GM21381 (cell line): Measurements from ENCODE around the gene ZSWIM4.
"Not testable (repeated sequence)": the region's sequence is repeated elsewhere in the genome, so short reads cannot be mapped to it uniquely, and the experiment has no call there.

Source experiments
- ATAC-seq: cut with Tn5 transposase; IDR thresholded peaks from one replicate; pipeline ENCODE4 v1.9.1; 2021; ENCODE audit warnings: mild to moderate bottlenecking, moderate library complexity; ENCODE audit not compliant: unreplicated experiment

Gene ZSWIM4

GRCh38 chr19:13774217-13775191 lies 20.7 kb upstream of the ZSWIM4 start, which contains the start of gene C19orf53:
TSS of gene C19orf53 (plus strand) at chr19:13774456. CDS start at chr19:13774478, 22 bp downstream.
- ATAC-seq, result peak; percentile 92

- ATAC-seq, result no peak
Observed at GRCh38 chr19:13778398-13778797, 16.8 kb upstream of the ZSWIM4 start.

- no peak for ATAC-seq
Observed at GRCh38 chr19:13778847-13779246, 16.4 kb upstream of the ZSWIM4 start.

DNA sequence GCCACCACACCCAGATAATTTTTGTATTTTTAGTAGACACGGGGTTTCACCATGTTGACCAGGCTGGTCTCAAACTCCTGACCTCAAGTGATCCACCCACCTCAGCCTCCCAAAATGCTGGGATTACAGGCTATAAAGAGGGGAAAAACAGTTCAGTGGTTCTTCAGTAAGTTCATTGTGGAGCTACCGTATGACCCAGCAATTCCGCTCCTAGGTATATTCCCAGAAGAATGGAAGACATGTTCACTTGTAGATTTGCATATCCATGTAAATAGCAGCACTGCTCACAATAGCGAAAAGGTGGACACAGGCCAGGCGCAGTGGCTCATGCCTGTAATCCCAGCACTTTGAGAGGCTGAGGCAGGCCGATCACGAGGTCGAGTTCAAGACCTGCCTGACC lies 15.4 kb upstream of the ZSWIM4 start:
- not testable (repeated sequence) for ATAC-seq

DNA sequence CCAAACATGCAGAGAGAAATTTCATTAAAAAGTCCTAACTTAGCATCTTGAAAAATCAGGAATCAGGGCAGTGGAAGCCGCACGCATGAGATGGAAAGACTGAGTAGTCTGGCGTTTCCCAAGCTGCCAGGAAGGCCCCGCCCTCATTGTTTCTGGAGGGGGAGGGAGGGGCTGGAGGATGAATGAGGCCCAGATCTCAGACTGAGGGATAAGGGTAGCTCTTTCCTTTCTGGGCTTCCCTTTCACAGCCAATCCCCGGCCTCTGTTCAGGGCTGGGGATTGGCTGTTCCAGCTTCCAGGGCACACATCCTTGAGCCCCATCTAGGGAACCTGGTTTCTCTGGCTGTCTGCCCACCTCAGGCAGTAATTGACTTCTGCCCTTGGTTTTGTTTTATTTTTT lies 13.7 kb upstream of the ZSWIM4 start:
- ATAC-seq, result no peak

- ATAC-seq, result no peak
Observed at GRCh38 chr19:13782537-13782936, 12.7 kb upstream of the ZSWIM4 start.

DNA sequence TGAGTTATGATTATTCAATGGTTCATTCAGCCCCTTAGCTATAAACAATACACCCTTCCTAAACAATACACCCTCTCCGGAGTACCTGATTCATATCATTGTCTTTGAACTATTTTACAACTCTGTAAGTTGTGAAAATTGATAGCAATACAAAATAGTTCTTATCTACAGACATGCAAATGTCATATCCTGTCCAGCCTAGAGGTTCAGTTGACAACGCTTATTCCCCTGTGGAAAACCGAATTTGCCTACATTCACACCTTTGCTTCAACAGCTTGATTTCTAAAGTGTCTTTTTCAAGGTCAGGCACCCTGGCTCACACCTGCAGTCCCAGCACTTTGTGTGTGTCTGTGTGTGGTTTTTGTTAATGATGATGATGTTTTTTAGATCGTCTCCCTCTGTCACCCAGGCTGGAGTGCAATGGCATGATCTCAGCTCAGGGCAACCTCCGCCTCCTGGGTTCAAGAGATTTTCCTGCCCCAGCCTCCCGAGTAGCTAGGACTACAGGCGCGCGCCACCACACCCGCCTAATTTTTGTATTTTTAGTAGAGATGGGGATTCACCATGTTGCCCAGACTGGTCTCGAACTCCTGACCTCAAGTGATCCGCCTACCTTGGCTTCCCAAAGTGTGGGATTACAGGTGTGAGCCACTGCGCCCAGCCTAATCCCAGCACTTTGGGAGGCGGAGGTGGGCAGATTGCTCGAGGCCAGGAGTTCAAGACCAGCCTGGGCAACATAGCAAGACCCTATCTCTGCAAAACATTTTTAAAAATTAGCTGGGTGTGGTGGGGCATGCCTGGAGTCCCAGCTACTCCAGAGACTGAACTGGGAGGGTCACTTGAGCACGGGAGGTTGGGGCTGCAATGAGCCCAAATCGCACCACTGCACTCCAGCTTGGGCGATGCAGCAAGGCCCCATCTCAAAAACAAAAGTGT lies 11.4 kb upstream of the ZSWIM4 start:
- ATAC-seq, result no peak

- no peak for ATAC-seq
Observed at GRCh38 chr19:13784731-13785452, 10.4 kb upstream of the ZSWIM4 start.

DNA sequence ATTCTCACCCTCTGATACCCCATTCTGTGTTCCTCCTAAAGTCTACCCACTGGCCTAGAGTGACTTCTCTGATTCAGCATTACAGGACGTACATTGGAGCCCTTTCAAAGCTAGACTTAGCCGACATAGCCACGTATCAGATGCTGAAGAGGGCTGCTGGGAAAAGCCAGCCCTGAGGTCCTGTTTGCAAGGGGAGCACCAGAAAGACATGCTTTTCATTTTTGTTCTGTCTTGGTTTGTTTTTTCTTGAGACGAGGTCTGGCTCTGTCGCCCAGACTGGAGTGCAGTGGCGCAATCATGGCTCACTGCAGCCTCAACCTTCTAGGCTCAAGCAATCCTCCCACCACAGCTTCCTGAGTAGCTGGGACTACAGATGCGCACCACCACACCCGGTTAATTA lies 6.3 kb upstream of the ZSWIM4 start:
- ATAC-seq, result no peak

DNA sequence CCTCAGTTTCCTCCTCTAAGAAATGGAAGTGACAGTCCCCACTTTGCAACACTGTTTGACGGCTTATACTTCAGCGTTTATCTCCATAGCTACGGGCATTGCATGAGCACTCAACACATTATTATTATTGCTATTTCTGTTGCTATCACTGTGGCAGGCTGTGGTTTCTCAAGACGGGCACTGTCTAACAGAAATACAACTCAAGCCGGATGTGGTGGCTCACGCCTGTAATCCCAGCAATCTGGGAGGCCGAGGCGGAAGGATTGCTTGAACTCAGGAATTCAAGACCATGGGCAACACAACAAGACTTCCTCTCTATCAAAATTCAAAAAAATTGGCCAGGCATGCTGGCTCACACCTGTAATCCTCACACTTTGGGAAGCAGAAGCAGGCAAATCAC lies 4.9 kb upstream of the ZSWIM4 start:
- no peak for ATAC-seq

DNA sequence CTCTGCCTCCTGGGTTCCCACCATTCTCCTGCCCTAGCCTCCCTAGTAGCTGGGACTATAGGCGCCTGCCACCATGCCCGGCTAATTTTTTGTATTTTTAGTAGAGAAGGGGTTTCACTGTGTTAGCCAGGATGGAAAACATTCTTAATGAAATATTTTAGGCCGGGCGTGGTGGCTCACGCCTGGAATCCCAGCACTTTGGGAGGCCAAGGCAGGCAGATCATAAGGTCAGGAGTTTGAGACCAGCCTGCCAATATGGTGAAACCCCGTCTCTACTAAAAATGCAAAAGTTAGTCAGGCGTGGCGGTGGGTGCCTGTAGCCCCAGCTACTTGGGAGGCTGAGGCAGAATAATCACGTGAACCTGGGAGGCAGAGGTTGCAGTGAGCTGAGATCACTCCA lies 1.9 kb upstream of the ZSWIM4 start:
- ATAC-seq, result not testable (repeated sequence)

DNA sequence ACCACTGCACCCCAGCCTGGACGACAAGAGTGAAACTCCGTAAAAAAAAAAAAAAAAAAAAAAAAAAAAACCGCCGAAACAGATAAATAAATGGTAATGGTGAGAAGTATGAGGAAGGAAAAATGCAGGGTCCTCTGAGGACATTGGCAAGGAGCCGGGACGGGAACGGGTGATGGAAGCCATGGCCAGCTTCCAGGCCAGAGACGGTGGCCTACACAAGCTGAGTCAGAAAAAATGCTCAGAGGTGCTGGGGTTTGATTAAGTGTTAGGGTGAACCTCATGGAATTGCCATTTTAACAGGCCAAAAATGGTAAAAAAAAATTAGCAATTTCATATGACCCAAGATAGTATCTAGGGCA lies 866 bp upstream of the ZSWIM4 start:
- no peak for ATAC-seq

DNA sequence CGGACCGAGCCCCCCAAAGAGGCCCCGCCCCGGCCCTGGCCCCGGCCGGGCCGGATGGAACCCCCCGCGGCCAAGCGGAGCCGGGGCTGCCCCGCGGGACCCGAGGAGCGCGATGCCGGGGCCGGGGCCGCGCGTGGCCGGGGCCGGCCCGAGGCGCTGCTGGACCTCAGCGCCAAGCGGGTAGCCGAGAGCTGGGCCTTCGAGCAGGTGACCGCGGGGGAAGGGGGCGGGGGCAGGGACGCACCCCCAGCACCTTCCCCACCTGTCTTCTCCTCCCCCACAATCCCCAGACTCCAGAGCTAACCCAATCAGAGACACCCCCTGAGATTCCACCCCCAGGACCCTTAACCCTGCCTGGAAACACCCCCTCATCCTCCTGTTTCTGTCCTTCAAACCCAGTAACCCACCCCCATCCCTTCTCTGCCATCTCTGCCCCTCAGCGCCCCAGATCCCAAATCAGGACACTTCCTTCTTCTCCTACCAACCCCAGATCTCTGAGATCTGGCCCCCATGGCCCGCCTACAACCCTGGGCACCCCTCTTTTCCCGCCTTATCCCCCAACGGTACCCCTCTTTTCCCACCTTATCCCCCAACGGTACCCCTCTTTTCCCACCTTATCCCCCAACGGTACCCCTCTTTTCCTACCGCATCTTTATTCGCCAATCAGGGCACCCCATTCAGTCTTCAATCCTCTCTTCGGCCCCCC lies 505 bp downstream of the ZSWIM4 start:
- ATAC-seq, result peak; percentile 37

DNA sequence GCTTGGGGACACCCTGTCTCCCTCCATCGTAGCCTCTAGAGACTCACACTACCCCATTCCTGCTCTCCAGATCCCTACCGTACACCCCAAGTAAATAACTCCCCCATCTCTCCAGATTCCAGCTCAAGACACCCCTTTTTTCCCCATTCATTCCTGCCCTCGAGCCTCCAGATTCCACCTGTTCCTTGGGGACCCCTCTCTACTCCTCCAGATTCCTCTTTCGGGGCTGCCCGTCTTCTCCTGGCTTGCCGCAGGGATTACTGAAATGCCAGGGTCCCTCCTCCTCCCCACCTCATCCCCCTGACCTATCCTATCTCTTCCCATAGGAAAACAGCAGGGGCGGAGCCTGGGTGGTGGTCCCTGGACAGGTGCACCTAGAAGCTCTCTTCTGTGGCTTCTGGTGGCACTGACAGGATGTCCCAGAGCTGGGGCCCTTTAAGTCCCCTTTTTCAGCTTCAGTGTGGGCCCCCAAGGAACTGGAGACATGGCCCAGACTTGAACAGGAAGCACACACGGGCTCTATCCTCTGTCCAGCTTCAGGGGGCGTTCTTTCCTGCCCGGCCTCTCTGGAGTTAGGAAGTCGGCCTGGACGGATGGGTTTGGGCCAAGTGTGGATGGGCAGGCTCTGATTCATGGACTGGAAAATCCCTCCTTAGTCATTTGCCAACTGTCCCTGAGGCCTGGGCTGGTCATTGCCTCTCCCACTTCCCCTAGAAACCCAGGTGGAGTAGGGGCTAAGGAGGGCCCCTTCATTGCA lies 1.2 kb downstream of the ZSWIM4 start:
- ATAC-seq, result no peak

GRCh38 chr19:13797058-13797440 lies 1.8 kb downstream of the ZSWIM4 start:
- no peak for ATAC-seq

DNA sequence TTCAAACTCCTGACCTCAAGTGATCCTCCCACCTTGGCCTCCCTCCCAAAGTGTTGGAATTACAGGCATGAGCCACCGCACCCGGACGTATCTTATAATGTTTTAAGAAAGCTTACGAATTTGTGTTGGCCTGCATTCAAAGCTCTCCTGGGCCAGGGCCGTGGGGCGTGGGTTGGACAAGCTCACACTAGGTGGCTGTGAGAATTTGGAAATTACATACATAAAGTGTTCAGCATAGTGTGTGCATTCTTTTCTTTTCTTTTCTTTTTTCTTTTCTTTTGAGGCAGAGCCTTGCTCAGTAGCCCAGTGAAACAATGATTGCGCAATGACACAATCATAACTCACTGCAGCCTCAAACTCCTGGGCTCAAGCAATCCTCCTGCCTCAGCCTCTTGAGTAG lies 2.6 kb downstream of the ZSWIM4 start:
- ATAC-seq, result no peak

DNA sequence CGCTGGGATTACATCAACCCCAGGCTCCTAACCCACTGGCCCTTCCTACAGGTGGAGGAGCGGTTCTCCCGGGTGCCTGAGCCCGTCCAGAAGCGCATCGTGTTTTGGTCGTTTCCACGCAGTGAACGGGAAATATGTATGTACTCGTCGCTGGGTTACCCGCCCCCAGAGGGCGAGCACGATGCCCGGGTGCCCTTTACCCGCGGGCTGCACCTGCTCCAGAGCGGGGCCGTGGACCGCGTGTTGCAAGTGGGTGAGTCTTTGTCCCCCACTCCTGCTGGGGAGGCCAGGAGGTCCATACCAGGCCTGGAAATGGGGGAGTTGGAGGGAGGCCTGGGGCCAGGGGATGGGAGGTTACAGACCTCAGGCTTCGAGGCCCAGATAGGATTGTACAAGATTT lies 4.4 kb downstream of the ZSWIM4 start:
- no peak for ATAC-seq

- ATAC-seq, result no peak
Observed at GRCh38 chr19:13803038-13803437, 7.8 kb downstream of the ZSWIM4 start.

DNA sequence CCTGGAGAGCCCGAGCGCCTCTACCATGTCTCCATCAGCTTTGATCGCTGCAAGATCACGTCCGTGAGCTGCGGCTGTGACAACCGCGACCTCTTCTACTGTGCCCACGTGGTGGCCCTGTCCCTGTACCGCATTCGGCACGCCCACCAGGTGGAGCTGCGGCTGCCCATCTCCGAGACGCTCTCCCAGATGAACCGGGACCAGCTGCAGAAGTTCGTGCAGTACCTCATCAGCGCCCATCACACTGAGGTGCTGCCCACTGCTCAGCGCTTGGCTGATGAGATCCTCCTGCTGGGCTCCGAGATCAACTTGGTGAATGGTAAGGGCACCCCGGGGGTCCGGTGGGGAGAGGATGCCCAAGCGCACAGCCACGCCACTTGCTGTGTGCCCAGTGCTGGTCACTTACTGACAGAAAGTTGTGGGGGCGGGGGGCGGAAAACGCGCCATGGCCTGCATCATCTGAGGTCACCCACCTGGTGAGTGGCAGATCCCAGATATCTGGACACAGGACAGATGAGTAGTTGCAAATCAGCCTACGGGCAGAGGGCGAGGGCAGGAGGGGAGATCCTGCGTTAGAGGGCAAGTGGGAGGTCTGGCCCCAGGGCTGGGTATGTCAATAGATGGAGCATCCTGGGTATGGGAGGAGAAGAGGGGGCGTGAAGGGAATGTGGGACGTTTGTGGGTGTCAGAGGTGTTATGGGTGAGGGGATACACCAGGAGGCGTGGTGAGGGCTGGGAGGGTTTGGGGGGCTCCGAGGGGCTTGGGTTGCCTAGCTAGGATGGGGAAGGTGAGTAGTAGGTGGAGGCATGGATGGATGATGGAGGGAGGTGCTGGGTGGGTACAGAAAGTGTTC lies 9.8 kb downstream of the ZSWIM4 start:
- ATAC-seq, result no peak
